ENCODE results near the gene MYT1. TPM values are rescaled to one million over a fixed set of nuclear protein-coding genes. Genes with fewer than 3 reads are reported as not detected.

The MYT1 gene
- total and polyA plus RNA-seq, 9 of the 15 experiments (the other 6 are each of a cell fraction or from before 2014, with no cell fraction given), result 0.02 to 0.12 (median 0.06) TPM; not detected in 4

DNA sequence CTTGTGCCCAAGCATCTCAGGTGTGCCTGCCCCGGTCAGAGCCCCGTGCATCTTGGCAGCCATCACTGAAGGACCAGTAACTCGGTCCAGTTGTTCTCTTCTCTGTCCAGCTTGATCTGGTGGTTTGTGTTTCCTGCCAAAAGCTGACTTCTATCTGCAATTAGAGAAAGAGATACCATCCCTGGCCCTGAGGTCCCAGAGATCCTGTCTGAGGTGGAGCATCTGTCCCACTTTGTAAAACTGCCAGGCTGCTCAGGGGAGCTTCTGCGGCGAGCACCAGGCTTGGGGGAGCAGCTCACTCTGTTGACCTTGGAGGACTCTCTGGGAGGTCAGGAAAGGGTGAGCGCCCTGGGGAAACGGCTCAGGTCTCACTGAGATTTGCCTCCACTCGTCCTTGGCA, 35.1 kb downstream of the MYT1 start:
- Histone ChIP-seq H3K27me3 (ENCODE audit: control insufficient read depth in 2 of 2, insufficient read depth in 2 of 2, low read length in 2 of 2) (peaks cover 72 to 92% of the 10 kb centered on the region in 2 experiments), H3K4me3 (no peak overlapping the region), H4K20me1 (replicated peaks; ENCODE audit: control insufficient read depth, insufficient read depth, low read length) (peaks cover 18% of the 10 kb centered on the region), H3K9ac (ENCODE audit: insufficient read depth in 1 of 2, low read depth in 2 of 2, low read length in 2 of 2) (no peak overlapping the region), H3K9me3 (replicated peaks; ENCODE audit: control insufficient read depth, insufficient read depth, low read depth, low read length) (no peaks in the 10 kb centered on the region), H3K36me3 (ENCODE audit: control insufficient read depth, insufficient read depth, low read length) (no peaks in the 10 kb centered on the region), H3K79me2 (ENCODE audit: control insufficient read depth, insufficient read depth, low read length) (no peaks in the 10 kb centered on the region), H3K4me1 (replicated peaks in 1 of 2; ENCODE audit: control insufficient read depth in 2 of 2, insufficient read depth in 2 of 2, low read length in 2 of 2) (peaks cover 0 to 7% of the 10 kb centered on the region in 2 experiments; a peak in 2 of 5 replicates), H3K27ac (ENCODE audit: extremely low read depth, low read depth, low read length) (no peak overlapping the region), H3K9me1 (ENCODE audit: control insufficient read depth, insufficient read depth, low read length) (no peaks in the 10 kb centered on the region), H3K4me2 (ENCODE audit: insufficient read depth, low read length) (no peak overlapping the region), H2AFZ (ENCODE audit: low read depth, low read length) (no peak overlapping the region)
- ATAC-seq (no peak), DNase-seq (ENCODE audit: extremely low read depth in 1 of 4, low spot score in 3 of 4) (no peak), FAIRE-seq (no peak)
- ChIA-PET CTCF (ENCODE audit: low intra/inter-chr PET ratio) (no interaction called here), POLR2A (interaction anchor here (0.7 kb wide), 1 partner anchor 24 kb away, joined by 3 read pairs; no protein-coding TSS in a partner anchor)
- WGBS (ENCODE audit: insufficient coverage, low coverage, missing lambda C conversion rate), result 0% methylated on average over 8 of the region's 8 CpGs
- TF ChIP-seq ZNF398 (CRISPR knock-in tag; IDR thresholded peaks at IDR 0.05), result no peak
- no peak for TF ChIP-seq BCL6 (CRISPR knock-in tag; IDR thresholded peaks at IDR 0.05)
- no peak for TF ChIP-seq RAD21 (CRISPR knock-in tag; conservative IDR thresholded peaks at IDR 0.05 in 1 of 2, IDR thresholded peaks at IDR 0.05 in 1 of 2)
- TF ChIP-seq MCM5 (IDR thresholded peaks at IDR 0.05; ENCODE audit: low read depth), result no peak
- TF ChIP-seq DMBX1 (CRISPR knock-in tag; IDR thresholded peaks at IDR 0.05; ENCODE audit: borderline replicate concordance), result no peak
- TF ChIP-seq TCFL5 (CRISPR knock-in tag; conservative IDR thresholded peaks at IDR 0.05), result no peak
- no peak for TF ChIP-seq BRD4 (IDR thresholded peaks at IDR 0.05)
- TF ChIP-seq SAFB (IDR thresholded peaks at IDR 0.05; ENCODE audit: borderline replicate concordance, low read depth, low read length), result no peak
- no peak for TF ChIP-seq KHSRP (IDR thresholded peaks at IDR 0.05)
- TF ChIP-seq ZC3H8 (IDR thresholded peaks at IDR 0.05), result no peak
- TF ChIP-seq PHF20 (IDR thresholded peaks at IDR 0.05; ENCODE audit: partially characterized antibody), result no peak
- TF ChIP-seq CREM (IDR thresholded peaks at IDR 0.05; ENCODE audit: low read depth), result no peak
- no peak for TF ChIP-seq ZNF444 (CRISPR knock-in tag; IDR thresholded peaks at IDR 0.05)
- no peak for TF ChIP-seq NCOA1 (IDR thresholded peaks at IDR 0.05; ENCODE audit: low read depth)
- intact Hi-C loops (cut with micrococcal nuclease) (no loop called here), in situ Hi-C loops (cut with MboI) (no loop called here)
- BruUV-seq (replicated peaks), result no TSS peak
